ENCODE measurements around the gene PRRT1.
"Not testable (repeated sequence)": the region's sequence is repeated elsewhere in the genome, so short reads cannot be mapped to it uniquely, and the experiment has no call there.

The PRRT1 gene

DNA sequence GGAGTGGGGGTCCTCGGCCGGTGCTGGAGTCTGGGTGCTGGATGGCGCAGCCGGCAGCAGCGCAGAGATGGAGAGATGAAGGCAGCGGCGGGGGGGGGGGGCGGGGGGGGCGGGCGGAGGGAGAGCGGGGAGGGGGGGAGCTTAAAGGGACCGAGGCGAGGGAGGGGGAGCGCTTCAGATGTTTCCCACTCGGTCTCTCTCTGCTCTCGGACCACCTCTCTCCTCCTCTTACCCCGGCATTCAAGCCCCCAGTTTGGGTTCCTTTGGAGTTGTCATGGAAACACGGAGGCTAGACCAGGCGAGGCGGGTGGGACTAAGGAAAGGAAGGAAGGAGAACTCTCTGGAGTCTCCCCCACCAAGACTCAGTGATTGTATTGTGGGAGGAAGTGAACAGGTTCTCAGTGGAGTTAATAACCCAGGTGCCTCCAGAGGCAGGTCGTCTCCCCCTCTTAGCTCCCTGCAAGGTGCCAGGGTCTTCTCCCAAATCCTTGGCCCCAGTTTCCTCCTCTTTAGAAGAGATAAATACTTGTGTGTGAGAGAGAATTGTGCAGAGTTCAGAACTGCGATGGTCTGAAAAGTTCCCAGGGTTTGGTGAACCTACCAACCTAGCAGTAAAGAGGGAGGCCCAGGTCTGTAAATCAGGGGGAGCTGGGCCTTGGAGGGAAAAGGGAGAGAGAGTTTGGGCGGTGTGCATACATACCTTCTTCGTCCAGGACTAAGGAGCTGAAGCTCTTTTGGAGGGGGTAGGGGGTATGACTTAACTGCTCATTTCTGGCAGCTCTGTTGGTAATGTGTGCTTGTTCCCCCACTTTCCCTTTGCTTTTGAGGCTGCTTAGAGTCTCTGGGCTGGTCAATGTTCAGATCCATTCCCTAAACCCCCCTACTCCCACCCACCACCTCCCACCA lies at the start of gene PRRT1:
PRRT1 (minus strand) TSS at position 77 of the 906 bp plus-strand sequence. CDS start 112 bp downstream, outside the sequence.
- peak; percentile 75 for DNase-seq

DNA sequence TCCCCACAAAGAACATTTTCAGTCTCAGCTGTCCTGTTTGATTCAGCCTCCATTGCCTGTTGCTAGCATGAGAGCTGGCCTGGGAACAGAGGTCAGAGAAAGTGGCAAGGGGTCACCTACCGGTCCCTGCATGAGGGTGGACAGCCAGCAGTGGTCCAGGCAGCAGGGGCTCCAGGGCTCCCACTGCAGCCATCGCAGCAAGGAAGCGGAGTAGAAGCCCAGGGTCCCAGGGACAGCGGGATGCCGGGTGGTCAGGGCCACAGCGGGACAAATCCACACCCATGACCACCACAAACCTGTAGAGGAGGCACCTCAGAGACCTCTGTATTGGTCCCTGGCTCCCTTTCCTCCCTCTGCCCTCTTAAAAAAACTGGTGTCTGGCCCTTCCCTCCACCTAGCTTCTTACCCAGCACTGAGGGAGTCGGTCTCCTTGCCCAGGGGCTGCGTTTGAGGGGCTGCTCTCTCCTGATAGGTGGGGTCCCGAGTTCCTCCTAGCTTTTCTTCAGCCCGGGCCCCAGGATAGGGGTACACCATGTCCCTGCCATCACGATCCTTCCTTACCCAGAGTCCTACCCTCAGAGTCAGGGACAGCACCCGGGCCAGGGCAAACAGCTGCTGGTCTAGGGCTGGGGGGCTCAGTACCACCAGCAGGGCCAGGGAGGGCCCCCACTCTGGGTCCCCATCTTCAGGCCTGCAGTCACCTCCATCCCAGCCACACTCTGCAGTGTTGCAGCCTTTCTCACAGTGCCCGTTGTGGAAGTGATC lies 49.2 kb upstream of the PRRT1 start:
- DNase-seq, result no peak

DNA sequence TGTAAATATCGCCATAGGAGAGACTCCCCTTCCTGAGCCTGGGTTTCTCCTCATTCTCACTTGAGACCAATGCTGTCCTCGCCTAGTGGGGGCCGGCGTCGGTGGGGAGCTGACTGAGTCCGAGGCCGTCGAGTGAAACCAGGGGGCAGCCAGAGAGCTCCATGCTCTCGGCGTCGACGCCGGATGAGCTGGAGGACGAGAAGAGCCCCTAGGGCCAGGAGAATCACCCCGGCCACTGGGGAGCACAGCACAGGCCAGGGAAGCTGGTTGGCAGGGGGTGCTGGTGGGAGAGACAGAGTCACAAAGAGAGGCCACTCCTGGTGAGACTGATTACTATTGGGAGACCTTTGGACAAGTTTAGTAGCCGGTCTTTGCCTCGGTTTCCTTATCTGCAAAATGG lies 47.1 kb upstream of the PRRT1 start:
- no peak for DNase-seq

DNA sequence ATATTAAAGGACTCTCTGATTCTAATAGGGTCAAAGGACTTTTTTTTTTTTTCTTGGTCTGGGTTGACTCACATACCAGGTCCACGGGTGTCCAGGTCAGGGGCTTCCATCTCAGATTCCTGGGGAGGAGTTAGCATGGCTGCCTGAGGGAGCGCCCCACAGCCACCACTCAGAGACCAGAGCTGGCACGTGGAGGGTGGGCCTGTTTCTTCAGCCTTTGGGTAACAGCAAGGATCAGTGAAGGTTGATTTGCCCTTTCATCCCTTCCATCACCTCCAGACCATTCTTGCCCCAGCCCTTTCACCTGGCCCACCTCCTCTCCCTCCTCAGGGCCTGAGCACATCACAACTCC lies 46.6 kb upstream of the PRRT1 start:
- no peak for DNase-seq

DNA sequence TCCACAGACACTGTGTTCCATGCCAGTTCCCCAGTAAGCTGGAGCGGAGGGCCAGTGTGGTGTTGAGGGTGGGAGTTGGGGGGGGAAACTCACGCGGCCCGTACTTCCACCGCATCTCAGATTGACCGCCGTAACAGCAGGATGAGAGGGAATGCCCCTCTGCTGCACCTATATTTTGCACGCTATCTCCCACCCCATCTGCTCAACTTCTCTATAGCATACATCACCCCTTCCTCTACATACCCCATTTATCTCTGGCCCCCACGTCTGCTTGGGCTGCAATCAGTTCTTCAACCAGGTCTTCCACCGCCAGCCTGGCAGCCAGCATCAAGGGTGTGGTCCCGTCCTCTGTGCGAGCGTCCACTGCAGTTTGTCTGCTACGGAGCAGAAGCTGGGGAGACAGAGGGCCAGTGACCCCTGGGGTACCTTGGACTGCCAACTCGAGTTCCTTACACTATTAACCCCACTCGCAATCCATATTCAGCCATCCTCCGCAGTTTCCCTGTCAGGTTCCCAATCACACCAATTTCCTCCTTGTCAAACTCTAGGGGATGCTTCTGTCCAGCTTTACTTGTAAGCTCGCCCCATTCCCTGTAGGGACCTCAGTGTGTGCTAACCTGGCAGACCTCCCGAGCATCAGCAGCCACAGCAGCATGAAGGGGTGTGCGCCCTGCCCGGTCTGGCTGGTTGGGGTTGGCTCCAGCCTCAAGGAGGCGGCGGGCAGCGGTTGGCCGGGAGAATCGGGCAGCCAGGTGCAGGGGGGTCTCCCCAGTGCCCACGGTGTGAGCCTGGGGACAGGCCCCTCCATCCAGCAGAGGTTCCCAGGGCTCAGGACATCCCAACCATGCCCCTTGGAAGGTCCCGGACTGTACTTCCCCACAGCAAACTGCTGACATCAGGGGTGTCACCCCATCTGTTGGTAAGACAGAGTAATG lies 45.2 kb upstream of the PRRT1 start:
- no peak for DNase-seq

GRCh38 chr6:32195902-32196681 lies 44.4 kb upstream of the PRRT1 start:
- DNase-seq, result peak; percentile 89

- DNase-seq, result peak; percentile 100
Observed at GRCh38 chr6:32195652-32195901, 43.8 kb upstream of the PRRT1 start.

GRCh38 chr6:32194825-32195651 lies 43.3 kb upstream of the PRRT1 start:
- peak; percentile 79 for DNase-seq

DNA sequence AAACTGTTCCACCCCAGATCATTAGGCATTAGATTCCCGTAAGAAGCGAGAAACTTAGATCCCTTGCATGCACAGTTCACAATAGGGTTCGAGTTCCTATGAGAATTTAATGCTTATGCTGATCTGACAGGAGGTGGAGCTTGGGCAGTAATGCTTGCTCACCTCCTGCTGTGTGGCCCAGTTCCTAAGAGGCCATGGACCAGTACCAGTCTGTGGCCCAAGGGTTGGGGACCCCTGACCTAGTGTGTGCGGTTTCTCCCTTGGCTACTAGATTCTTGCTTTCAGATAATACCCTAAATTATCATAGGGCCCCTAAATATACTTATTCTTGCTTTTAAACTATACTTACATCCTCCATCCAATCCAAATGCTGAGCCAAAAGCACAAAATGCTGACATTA lies 42.6 kb upstream of the PRRT1 start:
- DNase-seq, result no peak

- DNase-seq, result not testable (repeated sequence)
Observed at GRCh38 chr6:32193096-32193495, 41.4 kb upstream of the PRRT1 start.

- peak; percentile 64 for DNase-seq
Observed at GRCh38 chr6:32192608-32193039, 40.9 kb upstream of the PRRT1 start, which contains the start of gene GPSM3. GPSM3 (minus strand) TSS chr6:32192643; CDS start chr6:32192513, 130 bp downstream.

DNA sequence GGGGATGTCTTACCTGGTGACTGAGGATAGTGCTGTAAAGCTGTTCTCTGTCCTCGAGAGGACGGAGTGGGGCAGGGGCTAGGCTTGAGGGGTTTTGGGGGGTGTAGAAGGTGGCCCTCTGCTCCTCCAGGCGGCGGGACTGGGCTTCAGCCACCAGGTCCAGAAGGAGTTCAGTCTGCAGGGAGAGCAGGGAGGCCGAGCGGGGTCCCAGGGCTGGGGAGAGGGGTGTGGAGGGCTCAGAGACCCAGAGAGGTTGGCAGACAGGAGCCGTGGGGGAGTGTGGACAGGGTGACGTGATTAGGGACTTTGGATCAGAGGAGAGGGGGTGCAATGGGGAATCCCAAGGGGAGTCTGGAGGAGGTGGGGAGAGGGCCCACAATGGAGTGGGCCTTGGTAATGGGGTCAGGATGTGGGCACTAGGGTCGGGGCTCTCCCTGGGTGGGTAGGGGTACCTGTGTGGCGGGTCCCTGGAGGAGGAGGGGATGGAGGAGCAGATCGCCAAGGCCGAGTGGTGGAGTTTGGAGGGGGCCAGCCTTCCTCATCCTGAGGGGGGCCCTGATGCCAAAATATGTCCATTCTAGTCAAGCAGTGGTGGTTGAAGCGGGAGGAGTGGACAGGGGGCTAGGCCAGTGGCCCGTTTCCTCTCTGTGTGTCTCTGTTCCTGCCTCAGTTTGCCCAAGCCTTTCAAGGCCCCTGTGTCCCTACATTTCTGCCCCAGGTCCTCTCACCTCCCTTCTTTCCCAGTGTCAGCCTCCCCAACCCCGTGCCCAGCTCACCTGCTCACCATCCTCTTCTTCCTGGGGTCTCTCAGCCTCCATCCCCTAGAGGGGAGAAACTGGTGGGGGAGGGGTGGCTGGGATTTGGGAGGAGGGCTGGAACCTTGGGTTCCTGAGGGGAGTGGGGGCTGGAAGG lies 40.2 kb upstream of the PRRT1 start:
- no peak for DNase-seq

DNA sequence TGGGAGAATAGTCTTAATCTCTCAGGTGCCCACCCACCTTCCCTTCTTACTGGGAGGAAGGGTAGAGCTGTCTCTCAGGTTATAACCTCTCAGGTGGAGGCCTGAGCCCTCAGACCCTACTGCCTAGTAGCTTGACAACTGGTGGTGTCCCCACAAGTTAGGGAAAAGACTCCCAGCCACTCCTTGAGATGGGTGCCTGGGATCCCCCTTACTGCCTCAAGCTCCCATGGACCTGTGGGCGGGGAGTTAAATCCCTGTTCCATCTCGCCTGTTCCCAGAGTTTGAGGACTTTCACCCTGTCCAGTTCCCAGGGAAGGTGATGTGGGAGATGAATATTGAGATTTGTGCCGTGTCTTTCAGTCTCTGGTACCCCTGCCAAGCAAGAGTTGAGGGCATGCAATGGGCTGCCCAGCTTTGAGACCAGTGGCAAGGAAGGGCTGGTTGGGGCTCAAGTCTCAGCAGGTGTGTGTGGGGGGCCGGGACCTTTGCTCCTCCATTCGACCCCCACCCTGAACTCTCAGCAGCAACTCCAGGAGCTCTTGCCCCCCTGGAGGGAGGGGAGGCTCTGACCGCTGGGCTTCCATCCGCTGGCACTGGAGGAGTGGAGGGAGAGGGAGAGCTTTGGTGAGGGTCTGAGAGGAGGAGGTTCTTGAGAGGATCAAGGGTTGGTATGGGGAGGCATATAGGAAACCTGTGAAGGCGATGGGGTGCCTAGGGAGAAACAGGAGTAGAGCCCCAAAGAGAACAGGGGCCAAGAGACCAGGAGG lies 39.4 kb upstream of the PRRT1 start:
- DNase-seq, result no peak

DNA sequence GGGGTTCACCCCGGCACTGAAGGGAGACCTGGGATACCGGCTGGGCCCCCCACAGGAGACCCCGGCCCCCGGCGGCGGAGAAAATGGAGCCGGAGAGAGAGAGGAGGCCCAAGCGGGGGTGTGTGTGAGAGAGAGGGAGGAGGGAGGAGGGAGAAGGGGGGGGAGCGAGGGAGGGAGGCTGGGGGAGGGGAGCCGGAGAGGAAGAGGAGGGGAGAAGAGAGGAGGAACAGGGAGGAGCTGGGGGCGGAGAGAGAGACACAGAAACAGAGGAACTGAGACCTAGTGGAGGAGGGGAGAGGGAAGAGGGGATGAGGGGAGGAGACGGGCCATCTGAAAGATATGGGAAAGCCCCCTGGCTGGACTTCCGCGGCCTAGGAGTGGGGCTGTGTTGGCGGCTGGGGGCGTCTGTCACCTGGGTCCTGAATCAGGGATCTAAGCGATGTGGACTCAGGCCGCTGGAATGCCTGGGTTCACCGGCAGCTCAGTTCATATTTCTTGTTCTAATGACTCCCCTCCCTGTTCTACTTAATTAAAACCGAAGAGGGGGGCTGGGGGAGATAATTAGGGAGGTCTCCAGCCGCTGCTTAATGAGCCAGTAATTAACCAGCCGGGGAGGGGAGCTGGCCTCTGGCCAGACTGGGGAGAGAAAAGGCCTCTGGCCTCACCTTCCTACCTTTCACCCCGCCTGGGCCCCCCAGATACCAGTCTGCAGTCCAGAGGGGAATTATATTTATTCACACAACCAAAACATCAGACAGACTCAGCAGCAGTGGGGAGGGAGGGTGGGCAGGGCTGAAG lies 38.5 kb upstream of the PRRT1 start, which contains the start of gene PBX2:
PBX2 (minus strand) TSS at position 149 of the 798 bp plus-strand sequence. CDS start 287 bp downstream, outside the sequence.
- DNase-seq, result peak; percentile 98

DNA sequence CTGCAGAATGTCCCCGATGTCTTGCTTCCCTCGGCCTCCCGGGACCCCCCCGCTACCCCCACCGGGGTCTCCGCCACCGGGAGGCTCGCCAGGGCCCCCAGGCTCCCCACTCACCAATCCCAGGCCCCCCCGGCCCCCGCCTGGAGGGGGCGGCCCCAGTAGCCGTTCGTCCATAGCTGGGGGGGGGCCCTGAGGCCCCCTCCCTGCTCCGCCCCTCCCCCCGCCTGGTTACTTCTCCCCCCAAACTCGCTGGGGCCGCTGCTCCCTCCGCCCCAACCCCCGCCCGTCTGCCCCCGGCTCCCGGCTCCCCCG lies 38.0 kb upstream of the PRRT1 start:
- DNase-seq, result no peak

GRCh38 chr6:32189069-32189741 lies 37.5 kb upstream of the PRRT1 start:
- no peak for DNase-seq

- no peak for DNase-seq
Observed at GRCh38 chr6:32188381-32189068, 36.8 kb upstream of the PRRT1 start.
